GM18520 (cell line): ENCODE measurements around the gene TOX2.
A peak's percentile ranks its signal among the peaks of the same experiment; 100 is the strongest.

Experiments used
- ATAC-seq: cut with Tn5 transposase; IDR thresholded peaks from one replicate; pipeline ENCODE4 v1.9.1; 2021; ENCODE audit not compliant: unreplicated experiment

TOX2 gene

DNA sequence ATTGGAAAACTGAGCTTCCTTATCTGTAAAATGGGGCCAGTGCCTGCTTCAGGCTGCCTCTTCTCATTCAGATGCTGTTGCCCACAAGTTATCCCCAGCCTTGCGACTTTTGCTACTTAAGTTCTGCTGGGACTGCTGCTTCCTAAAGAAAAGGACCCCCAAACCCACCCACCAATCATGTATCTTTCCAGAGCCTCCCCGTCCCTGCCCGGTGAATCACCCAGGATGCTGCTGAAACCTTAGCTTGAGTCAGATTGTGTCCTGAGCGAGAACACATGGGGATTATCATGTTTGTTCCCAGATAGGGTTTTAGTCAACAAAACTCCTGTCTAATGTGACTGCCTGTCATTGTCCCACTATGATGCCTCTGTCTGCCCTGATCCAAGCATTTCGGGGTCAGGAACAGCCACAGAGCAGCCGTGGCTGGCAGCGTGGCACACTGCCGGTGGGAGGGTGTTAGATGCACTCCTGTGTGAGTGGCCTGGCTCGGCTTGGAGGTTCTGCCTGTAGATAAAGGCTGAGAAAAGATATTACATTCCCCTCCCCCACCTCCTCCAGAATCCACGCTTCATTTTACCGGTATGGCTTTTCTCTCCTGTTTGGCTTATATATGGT, 79.9 kb downstream of the TOX2 start:
- no peak for ATAC-seq

DNA sequence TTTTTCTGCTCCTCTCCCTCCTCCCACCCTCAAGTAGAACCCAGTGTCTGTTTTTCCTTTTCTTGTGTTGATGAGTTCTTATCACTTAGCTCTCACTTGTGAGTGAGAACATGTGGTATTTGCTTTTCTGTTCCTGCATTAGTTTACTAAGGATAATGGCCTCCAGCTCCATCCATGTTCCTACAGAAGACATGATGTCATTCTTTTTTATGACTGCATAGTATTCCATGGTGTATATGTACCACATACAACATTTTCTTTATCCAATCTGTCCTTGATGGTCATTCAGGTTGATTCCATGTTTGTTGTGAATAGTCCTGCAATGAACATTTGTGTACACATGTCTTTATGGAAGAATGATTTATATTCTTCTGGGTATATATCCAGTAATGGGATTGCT, 81.0 kb downstream of the TOX2 start:
- ATAC-seq = no peak

DNA sequence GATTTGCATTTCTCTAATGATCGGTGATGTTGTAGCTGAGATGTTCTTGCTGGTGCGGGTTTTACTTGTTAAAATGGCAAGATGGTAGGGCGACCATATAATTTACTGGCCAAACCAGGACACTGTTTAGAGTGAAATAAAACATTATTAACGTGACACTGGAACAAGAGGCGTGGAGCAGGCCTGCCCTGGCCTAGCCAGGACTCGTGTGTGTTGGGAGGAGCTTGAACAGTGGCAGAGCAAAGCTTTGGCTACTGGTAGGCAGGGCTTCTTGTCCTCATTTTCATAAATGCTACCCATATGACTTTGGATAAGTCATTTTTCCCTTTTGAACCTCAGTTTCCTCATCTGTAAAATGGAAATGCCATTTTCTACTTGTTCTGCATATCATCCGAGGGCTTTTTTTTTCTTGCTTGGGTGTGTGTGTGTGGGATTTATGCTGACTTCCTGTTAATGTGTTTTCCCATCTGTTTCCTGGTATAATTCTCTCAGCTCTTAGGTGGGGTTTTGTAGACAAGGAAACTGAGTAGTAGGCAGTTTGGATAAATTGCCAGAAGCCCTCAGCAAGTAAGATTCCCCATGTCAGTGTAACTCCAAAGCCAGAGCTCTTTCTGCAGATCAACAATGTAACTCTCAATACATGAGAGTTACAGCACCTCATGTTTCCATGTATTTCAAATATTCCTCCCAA, 81.7 kb downstream of the TOX2 start:
- ATAC-seq = no peak

DNA sequence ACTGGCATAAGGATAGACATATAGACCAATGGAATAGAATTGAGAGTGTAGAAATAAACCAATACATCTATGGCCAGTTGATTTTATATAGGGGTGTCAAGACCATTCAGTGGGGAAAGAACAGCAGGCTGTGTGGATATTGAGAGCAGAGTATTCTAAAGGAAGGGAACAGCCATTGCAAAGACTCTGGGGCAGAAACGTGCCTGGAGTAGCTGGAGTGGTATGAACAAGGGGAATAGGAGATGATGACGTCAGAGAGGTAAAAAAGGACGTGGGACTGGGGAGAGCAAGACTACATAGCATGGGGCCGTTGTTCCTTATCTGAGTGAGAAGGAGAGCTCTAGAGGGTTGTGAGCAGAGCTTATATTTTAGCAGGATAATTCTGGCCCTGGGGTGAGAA, 85.2 kb downstream of the TOX2 start:
- ATAC-seq = no peak

DNA sequence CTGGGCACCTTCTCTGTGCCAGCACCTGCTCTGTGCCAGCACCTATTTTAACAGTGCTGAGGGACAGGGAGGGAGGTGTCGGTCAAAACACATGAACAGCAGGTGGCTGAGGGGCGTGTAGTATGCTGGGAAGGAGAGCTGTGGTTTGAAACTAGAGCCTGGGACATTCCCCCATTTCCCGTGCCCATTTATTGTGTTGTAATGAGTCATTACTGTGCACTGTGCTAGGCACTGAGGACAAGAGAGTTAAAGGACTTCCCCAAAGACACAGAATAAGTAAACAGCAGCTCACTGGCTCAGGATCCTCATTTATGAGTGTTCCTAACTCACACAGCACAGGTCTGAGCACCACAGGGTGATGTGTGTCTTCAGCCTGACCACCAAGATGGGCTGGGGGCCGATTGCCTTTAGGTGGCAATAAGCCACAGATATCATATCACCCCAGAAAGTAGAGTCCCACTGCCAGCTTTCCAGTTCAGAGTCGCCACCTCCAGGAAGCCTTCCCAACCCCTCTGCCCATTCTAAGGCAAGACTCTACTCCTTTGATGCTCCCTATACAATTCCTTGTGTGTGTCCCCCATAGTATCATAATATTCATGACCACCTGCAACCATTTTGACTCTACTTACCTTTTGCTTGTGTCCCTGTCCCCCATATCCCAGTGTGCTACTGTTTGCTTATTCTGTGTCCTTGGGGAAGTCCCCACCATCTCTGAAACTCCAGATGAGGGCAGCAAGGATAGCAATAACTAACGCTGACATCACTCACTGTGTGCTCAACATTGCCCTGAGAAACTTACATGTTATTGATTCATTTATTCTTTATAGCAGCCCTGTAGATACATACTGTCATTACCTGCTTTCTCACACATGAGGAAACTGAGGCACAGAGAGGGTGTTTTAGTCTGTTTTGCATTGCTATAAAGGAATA, 87.3 kb downstream of the TOX2 start:
- ATAC-seq = peak; percentile 79

DNA sequence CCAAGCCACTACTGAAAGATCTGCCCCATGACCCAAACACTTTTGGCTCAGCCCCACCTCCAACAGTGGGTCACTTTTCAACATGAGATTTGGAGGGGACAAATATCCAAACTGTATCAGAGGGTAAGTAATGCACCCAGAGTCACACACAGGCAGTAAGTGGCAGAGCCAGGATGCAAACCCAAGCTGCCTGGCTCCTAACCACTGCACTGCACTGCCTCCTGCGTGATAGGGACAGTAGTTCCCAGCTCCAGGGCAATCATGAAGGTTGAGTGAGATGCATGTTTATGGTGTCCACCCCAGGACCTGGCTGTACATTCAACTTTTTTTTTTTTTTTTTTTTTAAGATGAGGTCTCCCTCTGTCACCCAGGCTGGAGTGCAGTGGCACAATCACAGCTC, 88.2 kb downstream of the TOX2 start:
- ATAC-seq = no peak

DNA sequence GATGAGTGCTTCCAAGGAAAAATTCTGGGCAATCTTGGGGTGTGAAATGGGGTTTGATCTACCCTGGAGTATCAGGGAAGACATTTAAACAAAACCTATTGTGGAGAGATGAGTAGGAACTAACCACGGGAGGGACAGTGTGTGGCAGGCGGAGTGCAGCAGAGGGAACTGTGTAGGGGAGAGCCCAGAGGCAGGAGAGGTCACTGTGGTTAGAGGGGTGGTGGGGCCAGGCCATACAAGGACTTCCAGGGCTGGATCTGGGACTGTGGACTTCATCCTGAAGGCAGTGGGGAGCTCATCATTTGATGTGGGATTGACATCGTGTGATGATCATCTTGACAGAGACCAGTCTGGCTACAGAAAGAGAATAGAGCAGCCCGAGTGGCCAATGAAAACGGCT, 89.0 kb downstream of the TOX2 start:
- no peak for ATAC-seq

DNA sequence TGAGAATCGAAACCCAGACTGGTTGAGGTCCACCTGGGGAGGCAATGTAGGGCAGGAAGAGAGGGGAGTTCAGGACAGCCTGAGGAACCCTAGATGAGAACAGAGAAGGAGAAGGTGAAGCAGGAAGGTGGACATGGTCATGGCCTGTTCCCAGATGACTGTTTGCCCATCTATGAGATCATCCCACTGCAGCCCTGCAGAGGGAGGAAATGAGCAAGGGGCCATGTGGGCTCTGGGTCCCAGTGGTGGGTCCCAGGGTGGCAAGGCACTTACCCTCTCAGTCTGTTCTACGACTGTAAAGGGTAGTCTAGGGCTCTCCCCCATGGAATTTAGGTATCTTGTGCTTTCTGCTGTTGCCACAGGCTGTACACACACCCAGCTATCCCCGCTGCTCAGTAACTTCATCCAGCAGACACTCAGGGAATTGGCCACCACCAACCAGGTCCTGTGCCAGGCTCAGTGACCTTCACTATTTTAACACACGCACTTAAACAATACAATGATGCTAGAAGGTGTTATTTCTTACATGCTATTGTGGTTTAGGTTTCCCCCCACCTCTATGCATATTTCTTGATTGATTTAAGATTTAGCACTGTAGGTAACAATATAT, 89.8 kb downstream of the TOX2 start:
- ATAC-seq = no peak

DNA sequence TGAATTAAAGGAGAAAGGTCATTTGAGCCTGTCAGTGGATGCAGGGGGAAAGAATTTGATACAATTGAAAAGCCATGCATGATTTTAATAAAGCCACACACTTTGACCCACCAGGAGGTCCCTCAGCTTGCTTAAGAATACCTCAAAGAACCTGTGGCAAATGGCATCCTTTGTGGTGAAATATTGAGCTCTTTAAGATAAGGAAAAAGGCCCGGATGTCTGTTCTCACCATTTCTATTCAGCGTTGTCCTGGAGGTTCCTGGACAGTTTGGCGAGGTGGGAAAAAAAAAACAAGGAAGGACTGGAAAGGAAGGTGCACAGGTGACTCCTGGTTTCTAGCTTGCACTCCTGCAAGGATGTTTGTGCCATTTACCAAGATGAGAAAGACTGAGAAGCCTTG, 91.0 kb downstream of the TOX2 start:
- ATAC-seq = no peak

DNA sequence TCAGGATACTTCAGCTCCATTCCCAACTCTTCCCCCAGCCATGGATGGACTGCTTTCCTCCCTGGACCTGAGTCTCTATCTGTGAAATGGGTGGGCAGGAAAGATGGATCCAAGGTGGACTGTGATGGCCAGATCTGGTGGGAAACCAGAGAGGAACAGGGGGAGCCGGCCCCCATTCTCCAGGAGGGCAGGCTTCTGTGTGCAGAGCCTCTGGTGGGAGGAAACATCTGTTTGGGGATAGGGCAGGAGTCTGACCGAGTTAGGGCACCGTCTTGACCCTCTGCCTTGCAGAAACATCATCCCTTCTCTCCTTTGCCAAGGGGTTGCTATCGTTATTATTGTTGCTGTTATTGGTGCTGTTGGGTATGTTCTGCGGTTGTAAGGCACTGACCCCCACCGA, 91.5 kb downstream of the TOX2 start:
- no peak for ATAC-seq

DNA sequence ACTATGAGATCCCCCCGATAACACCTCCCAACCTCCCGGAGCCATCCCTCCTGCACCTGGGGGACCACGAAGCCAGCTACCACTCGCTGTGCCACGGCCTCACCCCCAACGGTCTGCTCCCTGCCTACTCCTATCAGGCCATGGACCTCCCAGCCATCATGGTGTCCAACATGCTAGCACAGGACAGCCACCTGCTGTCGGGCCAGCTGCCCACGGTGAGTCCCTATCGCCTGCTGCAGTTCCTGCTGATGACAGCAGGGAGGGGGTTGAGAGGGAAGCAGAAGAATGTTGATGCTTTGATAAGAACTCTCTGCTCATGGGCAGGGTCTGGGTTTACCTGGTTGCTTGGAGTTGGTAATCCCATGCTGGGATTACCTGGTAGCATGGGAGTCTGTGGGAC, 91.9 kb downstream of the TOX2 start:
- ATAC-seq = no peak

DNA sequence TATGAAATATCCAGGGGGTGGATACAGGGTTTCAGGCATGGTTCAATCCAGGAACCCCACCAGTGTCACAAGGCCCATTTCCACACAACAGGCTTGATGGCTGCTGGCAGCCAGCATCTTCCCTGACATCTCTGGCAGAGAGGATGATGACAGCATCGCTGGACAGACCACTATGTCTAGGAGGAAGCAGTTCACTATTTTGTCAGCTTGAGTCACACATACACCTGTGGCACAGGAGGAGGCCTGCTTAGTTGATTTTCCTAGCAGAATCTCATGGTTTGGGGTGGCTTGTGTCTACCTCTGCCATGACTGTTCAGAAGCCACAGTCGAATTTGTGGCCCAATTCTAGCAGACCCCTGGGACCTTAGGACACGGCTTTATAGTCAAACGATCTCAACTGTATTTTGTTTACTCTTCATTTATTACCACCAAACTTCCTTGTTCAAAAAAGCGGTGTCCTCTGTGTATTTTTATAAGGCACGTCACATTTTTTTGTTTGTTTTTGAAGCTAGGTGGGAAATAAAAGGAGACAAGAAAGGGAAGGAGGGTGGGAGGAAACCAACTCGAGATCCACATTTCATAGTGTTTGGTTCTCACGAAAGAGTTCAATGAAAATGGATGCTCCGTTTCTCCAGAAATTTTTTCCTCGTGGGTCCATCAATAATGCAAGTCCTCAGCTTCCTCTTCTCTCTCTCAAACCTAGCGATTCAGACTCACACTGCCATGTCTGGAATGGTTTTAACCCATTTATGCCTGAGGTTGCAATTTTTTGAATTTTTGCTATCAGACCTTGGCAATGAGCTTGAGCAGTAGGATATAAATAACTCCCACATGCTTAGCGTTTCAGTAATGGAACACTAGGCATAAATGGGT, 94.4 kb downstream of the TOX2 start:
- ATAC-seq = no peak

DNA sequence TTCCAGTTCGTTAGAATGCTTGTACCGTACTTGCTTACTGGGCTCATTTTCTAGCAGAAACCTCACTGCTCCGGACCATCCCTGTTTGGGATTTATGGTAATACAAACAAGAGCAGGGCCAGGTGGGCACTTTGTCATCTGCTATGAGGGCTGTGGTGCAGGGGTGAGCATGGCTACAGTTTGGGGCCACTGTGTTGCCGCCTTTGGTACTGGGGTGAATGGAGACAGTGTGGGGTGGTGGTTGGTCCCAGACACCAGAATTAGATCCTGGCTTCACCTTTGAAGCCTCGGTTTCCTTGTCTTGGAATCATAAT, 95.0 kb downstream of the TOX2 start:
- ATAC-seq = no peak

DNA sequence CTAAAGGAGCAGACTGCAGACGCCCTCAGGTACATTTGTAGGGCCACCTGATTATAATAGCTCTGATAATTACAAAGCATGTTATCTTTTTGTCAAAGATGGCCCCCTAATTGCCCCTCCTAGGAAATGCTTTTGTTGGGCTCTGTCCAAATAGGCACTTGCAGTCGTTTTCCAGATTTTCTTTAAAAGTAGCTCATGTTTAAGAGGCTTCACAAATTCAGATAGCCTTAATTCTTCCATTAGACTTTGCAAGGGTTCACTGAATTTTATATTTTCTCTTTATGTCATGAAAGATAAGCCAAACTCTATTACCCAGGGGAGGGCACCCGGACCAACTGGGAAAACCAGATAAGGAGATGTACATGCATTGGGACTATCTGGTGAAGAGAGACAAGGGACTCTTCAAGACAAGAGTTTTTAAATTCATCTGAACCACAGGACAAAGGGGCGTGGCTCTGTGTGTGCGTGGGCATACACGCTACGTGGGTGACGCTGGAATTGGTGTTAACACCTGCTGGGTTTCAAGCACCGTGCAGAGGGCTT, 95.6 kb downstream of the TOX2 start:
- ATAC-seq = no peak

DNA sequence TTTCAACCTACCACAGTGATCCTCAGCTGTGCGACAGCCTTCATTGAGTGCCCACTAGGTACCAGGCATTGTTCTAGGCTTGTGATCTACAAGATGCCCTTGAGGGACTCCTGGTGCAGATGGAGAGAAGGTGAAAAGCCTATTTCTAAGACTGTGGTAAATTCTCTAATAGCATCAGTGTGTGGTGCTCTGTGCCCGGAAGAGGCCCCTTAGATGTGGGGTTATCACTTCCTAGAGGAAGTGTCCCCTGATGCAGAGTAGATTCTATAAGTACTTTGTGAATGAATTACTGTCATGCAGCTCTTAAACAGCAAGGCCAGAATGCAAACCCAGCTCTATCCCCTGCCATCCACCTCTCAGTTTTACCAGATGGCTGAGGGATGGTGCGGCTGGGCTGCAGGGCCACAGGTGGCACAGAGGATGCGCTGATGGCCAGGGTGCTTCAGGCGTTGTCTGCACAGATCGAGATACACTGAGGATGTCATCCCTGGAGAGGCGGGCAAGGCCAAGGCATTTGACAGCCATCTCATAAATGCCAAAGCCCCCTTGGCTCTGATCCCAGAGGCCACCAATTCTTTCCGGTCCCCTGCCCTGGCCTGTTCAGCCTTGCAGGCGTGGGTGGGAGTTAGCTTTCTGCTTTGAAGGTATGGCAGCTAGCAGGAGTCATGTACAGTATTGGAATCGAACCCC, 96.7 kb downstream of the TOX2 start:
- ATAC-seq = no peak

DNA sequence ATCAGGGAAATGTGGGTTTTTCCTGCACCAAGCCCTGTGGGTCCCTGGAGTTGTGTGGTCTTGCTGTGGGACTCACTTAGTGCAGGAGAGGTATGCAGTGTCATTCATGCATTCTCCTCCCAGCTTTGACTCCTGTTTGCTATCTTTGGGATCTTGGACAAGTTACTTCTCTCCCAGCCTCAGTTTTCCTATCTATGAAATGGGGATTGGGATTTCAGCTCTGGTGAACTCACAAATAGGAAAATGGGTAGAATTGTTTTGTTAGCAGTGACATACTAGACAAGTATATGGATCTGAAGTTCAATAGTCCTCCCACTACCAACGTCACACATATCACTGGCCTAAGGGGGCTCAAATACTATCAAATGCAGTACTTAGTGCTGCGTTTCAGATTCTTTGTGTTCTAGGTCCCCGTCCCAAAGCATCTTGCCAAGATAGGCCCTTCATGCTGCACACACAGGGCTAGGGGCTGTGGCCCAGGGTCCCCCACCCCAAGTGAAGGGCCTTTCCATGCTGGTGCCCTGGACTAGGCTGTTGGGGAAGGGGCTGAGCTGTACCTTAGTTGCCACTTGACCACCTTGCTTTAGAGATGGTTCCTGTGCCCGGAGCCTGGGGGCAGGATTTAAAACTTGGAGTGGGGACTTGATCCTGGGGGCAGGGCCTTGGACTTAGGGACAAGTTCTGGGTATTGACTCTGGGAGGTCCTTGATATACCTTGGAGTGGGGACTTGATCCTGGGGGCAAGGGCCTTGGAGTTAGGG, 98.0 kb downstream of the TOX2 start:
- ATAC-seq = no peak

DNA sequence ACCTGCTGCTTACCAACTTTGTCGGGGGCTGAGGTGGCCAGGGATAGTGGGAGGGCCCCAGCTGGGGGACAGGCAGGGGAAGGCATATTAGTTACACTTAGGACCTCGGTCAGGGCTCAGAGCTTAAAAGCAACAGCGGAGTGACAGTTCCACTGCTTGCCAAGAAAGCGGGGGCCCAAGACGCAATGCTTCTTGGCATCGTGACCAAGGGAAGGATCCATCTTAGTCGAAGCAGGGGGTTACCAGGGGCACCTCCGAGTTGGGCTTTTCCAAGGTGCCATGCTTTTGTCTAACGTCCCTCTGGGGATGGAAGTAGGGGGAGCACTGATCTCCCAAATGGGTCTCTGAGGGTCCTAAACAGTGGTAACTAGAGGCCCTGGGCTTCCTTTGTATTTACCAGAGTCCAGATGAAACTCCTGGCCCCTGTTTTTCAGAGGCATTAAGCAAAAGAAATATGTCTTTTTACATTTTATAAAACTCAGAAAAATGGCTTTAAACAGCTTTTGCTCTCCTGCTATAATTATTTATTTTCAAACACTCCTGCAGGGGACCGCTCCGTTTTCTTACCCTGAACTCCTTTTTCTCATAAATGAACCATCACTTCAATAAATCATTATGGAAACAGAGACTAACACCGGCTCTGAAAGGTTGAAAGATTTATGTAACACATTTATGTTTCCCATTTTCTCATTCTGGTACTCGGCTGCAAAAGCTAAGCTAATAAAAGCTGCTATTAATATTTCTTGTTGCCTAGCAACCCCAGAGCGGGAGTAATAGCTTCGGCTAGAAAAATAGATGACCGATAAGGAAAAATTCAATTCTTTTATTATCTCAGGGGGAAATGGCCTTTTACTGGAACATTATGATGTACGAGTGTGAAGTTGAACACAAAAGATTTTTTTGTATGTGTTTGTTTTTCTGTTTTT, 100.4 kb downstream of the TOX2 start:
- no peak for ATAC-seq

DNA sequence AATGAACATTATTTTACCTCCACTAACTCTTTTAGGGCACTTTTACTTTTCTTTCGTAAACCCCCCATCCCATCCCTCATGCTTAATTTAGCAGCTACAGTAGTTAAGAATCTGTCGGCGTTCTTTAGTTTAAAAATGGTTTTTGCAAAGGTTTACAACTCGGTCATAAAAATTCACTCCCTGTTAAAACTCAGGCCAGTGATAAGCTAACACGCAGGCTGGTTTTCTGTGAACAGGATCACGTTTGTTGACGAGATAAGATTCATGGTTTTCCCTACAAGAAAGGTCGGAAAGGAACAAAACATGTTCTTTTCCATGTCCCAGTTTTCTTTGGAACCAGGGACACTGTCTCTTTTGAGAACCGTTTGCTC, 101.1 kb downstream of the TOX2 start:
- no peak for ATAC-seq
